ENCODE results near the gene SPECC1. TPM values are rescaled to one million over a fixed set of nuclear protein-coding genes. Genes with fewer than 3 reads are reported as not detected.

SPECC1 gene
- total RNA-seq, 4 donors from 2014 or later: 44.5 to 87.9 (median 70.0) TPM

- TF ChIP-seq CTCF (IDR thresholded peaks at IDR 0.05; ENCODE audit: low read depth): no peak
These were observed 29.0 kb upstream of the SPECC1 start for GRCh38 chr17:19979917-19980770.

GRCh38 chr17:19986941-19987861 lies 22.0 kb upstream of the SPECC1 start:
- no peak for TF ChIP-seq CTCF (IDR thresholded peaks at IDR 0.05; ENCODE audit: low read depth)

GRCh38 chr17:19987897-19988296 lies 21.3 kb upstream of the SPECC1 start:
- TF ChIP-seq CTCF (IDR thresholded peaks at IDR 0.05; ENCODE audit: low read depth): no peak

GRCh38 chr17:19991252-19991885 lies 17.8 kb upstream of the SPECC1 start:
- TF ChIP-seq CTCF (IDR thresholded peaks at IDR 0.05; ENCODE audit: low read depth): no peak

- no peak for TF ChIP-seq CTCF (IDR thresholded peaks at IDR 0.05; ENCODE audit: low read depth)
These were observed 16.1 kb upstream of the SPECC1 start for GRCh38 chr17:19992803-19993713.

GRCh38 chr17:19996086-19996485 lies 13.1 kb upstream of the SPECC1 start:
- no peak for TF ChIP-seq CTCF (IDR thresholded peaks at IDR 0.05; ENCODE audit: low read depth)

Data from subcutaneous adipose tissue (tissue), 4 donors.